WTC11 (cell line): ENCODE measurements around the gene TEDC2. TPM values are rescaled to one million over a fixed set of nuclear protein-coding genes. Genes with fewer than 3 reads are reported as not detected.

Experiments used
- ATAC-seq: fragments of 200-7000 bp; cut with Tn5 transposase; 2 replicates; pipeline ENCODE4 v1.10.0; 2021; ENCODE audit warnings: mild to moderate bottlenecking, moderate library complexity
- CTCF ChIA-PET: fragments of 300-600 bp; sonication (Branson Sonifier 250); formaldehyde crosslinking; loops from one replicate; lab custom pipeline; 2021; ENCODE audit warnings: antibody characterized with exemption; lab: Charles Lee
- POLR2A ChIA-PET: fragments of 350-600 bp; sonication (Branson Sonifier 250); formaldehyde crosslinking; loops from one replicate; lab custom pipeline; 2021; ENCODE audit warnings: antibody characterized with exemption; lab: Charles Lee
- DNase-seq: peaks from one replicate; pipeline ENCODE4 v3.0.0; 2021; ENCODE audit warnings: low spot score
- H3K27ac Mint-ChIP-seq: 2 replicates; pipeline ENCODE4 v1.8.0; 2021; ENCODE audit warnings: mixed read lengths
- H3K27me3 Mint-ChIP-seq: 2 replicates; pipeline ENCODE4 v1.8.0; 2021; ENCODE audit warnings: low read depth, mild to moderate bottlenecking, moderate library complexity, mixed read lengths
- H3K36me3 Mint-ChIP-seq: 2 replicates; pipeline ENCODE4 v1.8.0; 2021; ENCODE audit warnings: mixed read lengths
- H3K4me1 Mint-ChIP-seq: 2 replicates; pipeline ENCODE4 v1.8.0; 2022; ENCODE audit warnings: mixed read lengths
- H3K4me3 Mint-ChIP-seq: 2 replicates; pipeline ENCODE4 v1.8.0; 2021; ENCODE audit warnings: mild to moderate bottlenecking, moderate library complexity, mixed read lengths
- H3K9me3 Mint-ChIP-seq: 2 replicates; pipeline ENCODE4 v1.8.0; 2021; ENCODE audit warnings: mixed read lengths
- ATF1 ChIP-seq: sonication (generic); formaldehyde crosslinking; IDR thresholded peaks from 2 replicates; pipeline ENCODE4 v1.8.1; 2023; ENCODE audit warnings: mild to moderate bottlenecking, moderate library complexity, missing genetic modification reagents
- CBFB ChIP-seq: sonication (generic); formaldehyde crosslinking; IDR thresholded peaks from 2 replicates; pipeline ENCODE4 v1.8.1; 2022; ENCODE audit warnings: mild to moderate bottlenecking, low read depth, missing genetic modification reagents
- ETV6 ChIP-seq: sonication (generic); formaldehyde crosslinking; IDR thresholded peaks from 2 replicates; pipeline ENCODE4 v1.8.1; 2022; ENCODE audit warnings: mild to moderate bottlenecking, missing genetic modification reagents
- FOXK1 ChIP-seq: sonication (generic); formaldehyde crosslinking; IDR thresholded peaks from 2 replicates; pipeline ENCODE4 v1.8.0; 2022; ENCODE audit warnings: mild to moderate bottlenecking, moderate library complexity, missing genetic modification reagents
- JUN ChIP-seq: sonication (generic); formaldehyde crosslinking; IDR thresholded peaks from 2 replicates; pipeline ENCODE4 v1.8.0; 2023; ENCODE audit warnings: mild to moderate bottlenecking, missing genetic modification reagents
- NFYB ChIP-seq: sonication (generic); formaldehyde crosslinking; conservative IDR thresholded peaks from 2 replicates; pipeline ENCODE4 v1.8.0; 2022; ENCODE audit warnings: low read depth, missing genetic modification reagents
- NR2C2 ChIP-seq: sonication (generic); formaldehyde crosslinking; IDR thresholded peaks from 2 replicates; pipeline ENCODE4 v1.8.0; 2022; ENCODE audit warnings: mild to moderate bottlenecking, missing genetic modification reagents
- SMAD4 ChIP-seq: sonication (generic); formaldehyde crosslinking; IDR thresholded peaks from 2 replicates; pipeline ENCODE4 v1.8.0; 2022; ENCODE audit warnings: mild to moderate bottlenecking, missing genetic modification reagents
- SP1 ChIP-seq: sonication (generic); formaldehyde crosslinking; conservative IDR thresholded peaks from 2 replicates; pipeline ENCODE4 v1.8.1; 2022; ENCODE audit warnings: missing genetic modification reagents
- TEAD1 ChIP-seq: sonication (generic); formaldehyde crosslinking; IDR thresholded peaks from 2 replicates; pipeline ENCODE4 v1.8.0; 2022; ENCODE audit warnings: mild to moderate bottlenecking, missing genetic modification reagents
- ZBTB21 ChIP-seq: sonication (generic); formaldehyde crosslinking; IDR thresholded peaks from 2 replicates; pipeline ENCODE4 v1.8.1; 2023; ENCODE audit warnings: mild to moderate bottlenecking, missing genetic modification reagents, borderline replicate concordance
- ZNF416 ChIP-seq: fragments of 250-450 bp; sonication (Bioruptor Pico); IDR thresholded peaks from 2 replicates; pipeline ENCODE4 v1.9.0; 2021; ENCODE audit warnings: mild to moderate bottlenecking, inconsistent platforms
- ZNF423 ChIP-seq: fragments of 250-450 bp; sonication (Bioruptor Pico); IDR thresholded peaks from 2 replicates; pipeline ENCODE4 v2.1.2; 2022; ENCODE audit warnings: mild to moderate bottlenecking, moderate library complexity
- total RNA-seq: library from RNA; stranded (reverse); gene quantifications from 3 replicates; pipeline ENCODE4 v1.2.3, GENCODE V29; 2021
- TF ChIP-seq, protein P1 (sequence below): sonication (generic); formaldehyde crosslinking; IDR thresholded peaks from 2 replicates; pipeline ENCODE4 v1.8.0; 2022; ENCODE audit warnings: mild to moderate bottlenecking, missing genetic modification reagents
- TF ChIP-seq, protein P2 (sequence below): sonication (generic); formaldehyde crosslinking; IDR thresholded peaks from 2 replicates; pipeline ENCODE4 v1.8.1; 2023; ENCODE audit warnings: mild to moderate bottlenecking, missing genetic modification reagents
- TF ChIP-seq, protein P3 (sequence below): fragments of 200-600 bp; IDR thresholded peaks from 2 replicates; pipeline ENCODE4 v1.8.0; 2022; ENCODE audit warnings: antibody characterized with exemption
- TF ChIP-seq, protein P4 (sequence below): sonication (generic); formaldehyde crosslinking; IDR thresholded peaks from 2 replicates; pipeline ENCODE4 v1.8.1; 2023; ENCODE audit warnings: mild to moderate bottlenecking, missing genetic modification reagents, borderline replicate concordance
- TF ChIP-seq, protein P5 (sequence below): sonication (generic); formaldehyde crosslinking; IDR thresholded peaks from 2 replicates; pipeline ENCODE4 v1.8.1; 2023; ENCODE audit warnings: mild to moderate bottlenecking, missing genetic modification reagents, moderate library complexity
- TF ChIP-seq, protein P6 (sequence below): sonication (generic); formaldehyde crosslinking; IDR thresholded peaks from 2 replicates; pipeline ENCODE4 v1.8.0; 2022; ENCODE audit warnings: mild to moderate bottlenecking, missing genetic modification reagents
- TF ChIP-seq, protein P7 (sequence below): fragments of 250-450 bp; sonication (Bioruptor Pico); conservative IDR thresholded peaks from 2 replicates; pipeline ENCODE4 v1.9.0; 2021; ENCODE audit warnings: mild to moderate bottlenecking

TEDC2 gene
- total RNA-seq, 1 experiment from 2014 or later: 61.6 TPM

DNA sequence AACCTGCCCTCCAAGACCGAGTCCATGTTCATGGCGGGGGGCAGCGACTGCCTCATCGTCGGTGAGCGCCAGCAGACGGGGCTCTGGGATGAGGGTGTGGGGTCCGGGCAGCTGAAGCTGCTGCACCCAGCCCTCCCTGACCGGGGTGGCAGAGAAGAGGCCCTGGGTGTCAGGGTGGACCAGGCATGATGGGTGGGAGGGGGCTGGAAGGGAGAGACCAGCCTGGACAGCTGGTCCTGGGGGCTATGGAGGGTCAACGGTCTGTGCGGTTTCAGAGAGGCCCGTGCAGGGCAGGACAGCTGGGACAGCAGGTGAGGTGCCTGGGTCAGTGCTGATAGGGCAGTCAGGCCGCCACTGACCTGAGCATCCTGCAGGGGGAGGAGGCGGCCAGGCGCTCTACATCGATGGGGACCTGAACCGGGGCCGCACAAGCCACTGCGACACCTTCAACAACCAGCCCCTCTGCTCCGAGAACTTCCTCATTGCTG lies 40.6 kb downstream of the TEDC2 start (continued):
- TF ChIP-seq, protein P1, sequence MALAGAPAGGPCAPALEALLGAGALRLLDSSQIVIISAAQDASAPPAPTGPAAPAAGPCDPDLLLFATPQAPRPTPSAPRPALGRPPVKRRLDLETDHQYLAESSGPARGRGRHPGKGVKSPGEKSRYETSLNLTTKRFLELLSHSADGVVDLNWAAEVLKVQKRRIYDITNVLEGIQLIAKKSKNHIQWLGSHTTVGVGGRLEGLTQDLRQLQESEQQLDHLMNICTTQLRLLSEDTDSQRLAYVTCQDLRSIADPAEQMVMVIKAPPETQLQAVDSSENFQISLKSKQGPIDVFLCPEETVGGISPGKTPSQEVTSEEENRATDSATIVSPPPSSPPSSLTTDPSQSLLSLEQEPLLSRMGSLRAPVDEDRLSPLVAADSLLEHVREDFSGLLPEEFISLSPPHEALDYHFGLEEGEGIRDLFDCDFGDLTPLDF (CRISPR knock-in tag): no peak
- TF ChIP-seq NFYB: no peak
- TF ChIP-seq, protein P2, sequence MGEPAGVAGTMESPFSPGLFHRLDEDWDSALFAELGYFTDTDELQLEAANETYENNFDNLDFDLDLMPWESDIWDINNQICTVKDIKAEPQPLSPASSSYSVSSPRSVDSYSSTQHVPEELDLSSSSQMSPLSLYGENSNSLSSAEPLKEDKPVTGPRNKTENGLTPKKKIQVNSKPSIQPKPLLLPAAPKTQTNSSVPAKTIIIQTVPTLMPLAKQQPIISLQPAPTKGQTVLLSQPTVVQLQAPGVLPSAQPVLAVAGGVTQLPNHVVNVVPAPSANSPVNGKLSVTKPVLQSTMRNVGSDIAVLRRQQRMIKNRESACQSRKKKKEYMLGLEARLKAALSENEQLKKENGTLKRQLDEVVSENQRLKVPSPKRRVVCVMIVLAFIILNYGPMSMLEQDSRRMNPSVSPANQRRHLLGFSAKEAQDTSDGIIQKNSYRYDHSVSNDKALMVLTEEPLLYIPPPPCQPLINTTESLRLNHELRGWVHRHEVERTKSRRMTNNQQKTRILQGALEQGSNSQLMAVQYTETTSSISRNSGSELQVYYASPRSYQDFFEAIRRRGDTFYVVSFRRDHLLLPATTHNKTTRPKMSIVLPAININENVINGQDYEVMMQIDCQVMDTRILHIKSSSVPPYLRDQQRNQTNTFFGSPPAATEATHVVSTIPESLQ: no peak

DNA sequence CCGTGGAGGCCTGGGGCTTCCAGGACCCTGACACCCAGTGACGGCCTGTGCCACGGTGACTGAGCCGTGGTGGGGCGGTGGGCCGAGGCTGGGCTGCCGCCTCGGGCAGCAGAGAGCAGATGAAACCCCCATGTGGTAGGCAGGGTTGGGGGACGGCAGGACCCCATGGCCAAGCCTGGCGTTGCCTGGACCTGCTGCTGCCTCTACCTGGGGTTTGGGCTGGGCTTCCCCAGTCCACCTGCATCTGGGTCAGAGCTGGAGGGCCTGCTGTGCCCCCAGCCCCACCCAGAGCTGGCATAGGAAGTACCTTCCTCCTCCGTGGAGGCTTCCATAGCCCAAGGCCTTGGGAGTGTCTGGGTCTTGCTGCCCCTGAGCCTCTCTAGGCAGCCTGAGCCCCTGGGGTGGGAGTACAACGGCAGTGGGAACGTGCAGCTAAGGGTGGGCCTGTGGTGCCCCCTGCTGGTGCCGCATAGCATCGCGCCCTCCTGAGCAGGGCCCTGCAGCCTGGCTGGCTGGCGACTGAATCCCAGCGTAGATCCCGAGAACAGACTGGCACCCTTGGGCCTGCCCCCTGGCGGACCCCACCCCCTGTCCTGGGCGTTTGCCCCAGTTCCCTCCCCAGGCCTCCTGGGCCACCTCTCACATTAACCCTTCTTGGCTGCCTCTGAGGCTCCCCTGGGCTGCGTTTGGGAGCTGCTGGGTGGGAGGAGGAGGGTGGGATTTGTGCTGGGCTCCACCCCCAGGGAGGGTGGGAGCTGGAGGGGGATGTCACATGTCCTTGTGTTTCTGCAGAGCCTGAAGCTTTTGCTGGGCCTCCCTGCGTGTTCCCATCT lies 41.2 kb downstream of the TEDC2 start:
- H3K9me3 Mint-ChIP-seq: no peaks in the 10 kb centered on the region
- CTCF ChIA-PET: interaction anchor here (0.5 to 3.5 kb wide), 64 partner anchors 9 to 1902 kb away, joined by 3 to 57 read pairs (median 6); partner anchors contain the start of genes ABCA3, AMDHD2, ATP6V0C and CCNF
- POLR2A ChIA-PET: interaction anchor here (0.6 to 1.5 kb wide), 8 partner anchors 19 to 545 kb away, joined by 3 to 13 read pairs (median 4); partner anchors contain the start of genes AMDHD2, ECI1, NTN3 and PDPK1

More for the DNA sequence above, 41.2 kb downstream of the TEDC2 start:
- H3K27ac Mint-ChIP-seq: no peak overlapping the region
- peak; percentile 91 for ATAC-seq
- H3K27me3 Mint-ChIP-seq: no peaks in the 10 kb centered on the region
- TF ChIP-seq CBFB: no peak
- TF ChIP-seq, protein P3, sequence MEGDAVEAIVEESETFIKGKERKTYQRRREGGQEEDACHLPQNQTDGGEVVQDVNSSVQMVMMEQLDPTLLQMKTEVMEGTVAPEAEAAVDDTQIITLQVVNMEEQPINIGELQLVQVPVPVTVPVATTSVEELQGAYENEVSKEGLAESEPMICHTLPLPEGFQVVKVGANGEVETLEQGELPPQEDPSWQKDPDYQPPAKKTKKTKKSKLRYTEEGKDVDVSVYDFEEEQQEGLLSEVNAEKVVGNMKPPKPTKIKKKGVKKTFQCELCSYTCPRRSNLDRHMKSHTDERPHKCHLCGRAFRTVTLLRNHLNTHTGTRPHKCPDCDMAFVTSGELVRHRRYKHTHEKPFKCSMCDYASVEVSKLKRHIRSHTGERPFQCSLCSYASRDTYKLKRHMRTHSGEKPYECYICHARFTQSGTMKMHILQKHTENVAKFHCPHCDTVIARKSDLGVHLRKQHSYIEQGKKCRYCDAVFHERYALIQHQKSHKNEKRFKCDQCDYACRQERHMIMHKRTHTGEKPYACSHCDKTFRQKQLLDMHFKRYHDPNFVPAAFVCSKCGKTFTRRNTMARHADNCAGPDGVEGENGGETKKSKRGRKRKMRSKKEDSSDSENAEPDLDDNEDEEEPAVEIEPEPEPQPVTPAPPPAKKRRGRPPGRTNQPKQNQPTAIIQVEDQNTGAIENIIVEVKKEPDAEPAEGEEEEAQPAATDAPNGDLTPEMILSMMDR: peak; percentile 94
- TF ChIP-seq ATF1 (CRISPR knock-in tag): no peak
- no peak for TF ChIP-seq JUN (CRISPR knock-in tag)
- TF ChIP-seq, protein P4, sequence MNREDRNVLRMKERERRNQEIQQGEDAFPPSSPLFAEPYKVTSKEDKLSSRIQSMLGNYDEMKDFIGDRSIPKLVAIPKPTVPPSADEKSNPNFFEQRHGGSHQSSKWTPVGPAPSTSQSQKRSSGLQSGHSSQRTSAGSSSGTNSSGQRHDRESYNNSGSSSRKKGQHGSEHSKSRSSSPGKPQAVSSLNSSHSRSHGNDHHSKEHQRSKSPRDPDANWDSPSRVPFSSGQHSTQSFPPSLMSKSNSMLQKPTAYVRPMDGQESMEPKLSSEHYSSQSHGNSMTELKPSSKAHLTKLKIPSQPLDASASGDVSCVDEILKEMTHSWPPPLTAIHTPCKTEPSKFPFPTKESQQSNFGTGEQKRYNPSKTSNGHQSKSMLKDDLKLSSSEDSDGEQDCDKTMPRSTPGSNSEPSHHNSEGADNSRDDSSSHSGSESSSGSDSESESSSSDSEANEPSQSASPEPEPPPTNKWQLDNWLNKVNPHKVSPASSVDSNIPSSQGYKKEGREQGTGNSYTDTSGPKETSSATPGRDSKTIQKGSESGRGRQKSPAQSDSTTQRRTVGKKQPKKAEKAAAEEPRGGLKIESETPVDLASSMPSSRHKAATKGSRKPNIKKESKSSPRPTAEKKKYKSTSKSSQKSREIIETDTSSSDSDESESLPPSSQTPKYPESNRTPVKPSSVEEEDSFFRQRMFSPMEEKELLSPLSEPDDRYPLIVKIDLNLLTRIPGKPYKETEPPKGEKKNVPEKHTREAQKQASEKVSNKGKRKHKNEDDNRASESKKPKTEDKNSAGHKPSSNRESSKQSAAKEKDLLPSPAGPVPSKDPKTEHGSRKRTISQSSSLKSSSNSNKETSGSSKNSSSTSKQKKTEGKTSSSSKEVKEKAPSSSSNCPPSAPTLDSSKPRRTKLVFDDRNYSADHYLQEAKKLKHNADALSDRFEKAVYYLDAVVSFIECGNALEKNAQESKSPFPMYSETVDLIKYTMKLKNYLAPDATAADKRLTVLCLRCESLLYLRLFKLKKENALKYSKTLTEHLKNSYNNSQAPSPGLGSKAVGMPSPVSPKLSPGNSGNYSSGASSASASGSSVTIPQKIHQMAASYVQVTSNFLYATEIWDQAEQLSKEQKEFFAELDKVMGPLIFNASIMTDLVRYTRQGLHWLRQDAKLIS (CRISPR knock-in tag): no peak
- TF ChIP-seq ETV6 (CRISPR knock-in tag): peak; percentile 48; the same call in 1 of the 2 replicates
- peak; percentile 33; the same call in 1 of the 2 replicates for TF ChIP-seq SP1 (CRISPR knock-in tag)
- no peak for TF ChIP-seq SMAD4 (CRISPR knock-in tag)
- no peak for TF ChIP-seq ZBTB21
- TF ChIP-seq, protein P5, sequence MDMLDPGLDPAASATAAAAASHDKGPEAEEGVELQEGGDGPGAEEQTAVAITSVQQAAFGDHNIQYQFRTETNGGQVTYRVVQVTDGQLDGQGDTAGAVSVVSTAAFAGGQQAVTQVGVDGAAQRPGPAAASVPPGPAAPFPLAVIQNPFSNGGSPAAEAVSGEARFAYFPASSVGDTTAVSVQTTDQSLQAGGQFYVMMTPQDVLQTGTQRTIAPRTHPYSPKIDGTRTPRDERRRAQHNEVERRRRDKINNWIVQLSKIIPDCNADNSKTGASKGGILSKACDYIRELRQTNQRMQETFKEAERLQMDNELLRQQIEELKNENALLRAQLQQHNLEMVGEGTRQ (CRISPR knock-in tag): peak; percentile 78
- peak; percentile 77 for TF ChIP-seq ZNF423 (CRISPR knock-in tag)
- TF ChIP-seq, protein P6, sequence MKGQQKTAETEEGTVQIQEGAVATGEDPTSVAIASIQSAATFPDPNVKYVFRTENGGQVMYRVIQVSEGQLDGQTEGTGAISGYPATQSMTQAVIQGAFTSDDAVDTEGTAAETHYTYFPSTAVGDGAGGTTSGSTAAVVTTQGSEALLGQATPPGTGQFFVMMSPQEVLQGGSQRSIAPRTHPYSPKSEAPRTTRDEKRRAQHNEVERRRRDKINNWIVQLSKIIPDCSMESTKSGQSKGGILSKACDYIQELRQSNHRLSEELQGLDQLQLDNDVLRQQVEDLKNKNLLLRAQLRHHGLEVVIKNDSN (CRISPR knock-in tag): peak; percentile 79; the same call in 1 of the 2 replicates
- no peak for TF ChIP-seq FOXK1 (CRISPR knock-in tag)
- no peak for TF ChIP-seq ZNF416 (CRISPR knock-in tag)
- no peak for TF ChIP-seq NR2C2
- TF ChIP-seq, protein P7, sequence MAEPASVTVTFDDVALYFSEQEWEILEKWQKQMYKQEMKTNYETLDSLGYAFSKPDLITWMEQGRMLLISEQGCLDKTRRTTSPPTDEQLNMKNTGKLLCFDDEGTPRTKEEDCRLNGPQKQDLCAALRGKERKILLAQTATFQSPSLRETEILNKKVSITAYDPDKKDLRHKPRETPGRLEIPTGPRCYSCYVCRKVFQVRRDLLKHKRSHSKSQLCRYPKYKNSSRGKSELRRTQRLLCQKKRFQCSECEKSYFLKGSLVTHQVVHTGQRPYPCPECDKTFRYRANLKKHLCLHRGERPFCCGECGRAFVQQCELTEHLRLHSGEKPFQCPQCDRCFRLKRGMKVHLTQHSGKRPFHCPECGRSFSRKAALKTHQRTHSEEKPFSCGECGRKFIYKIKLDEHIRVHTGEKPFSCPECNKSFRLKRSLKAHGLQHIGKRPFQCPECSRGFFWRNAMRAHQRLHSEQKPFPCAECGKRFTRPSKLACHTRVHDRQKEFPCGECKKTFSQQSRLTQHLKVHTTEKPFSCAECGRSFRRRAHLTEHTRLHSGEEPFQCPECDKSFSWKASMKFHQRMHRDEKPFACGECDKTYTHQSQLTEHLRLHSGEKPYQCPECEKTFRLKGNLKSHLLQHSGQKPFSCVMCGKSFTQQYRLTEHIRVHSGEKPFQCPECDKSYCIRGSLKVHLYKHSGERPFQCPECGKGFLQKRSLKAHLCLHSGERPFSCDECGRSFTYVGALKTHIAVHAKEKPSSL (CRISPR knock-in tag): no peak
- TF ChIP-seq TEAD1 (CRISPR knock-in tag): no peak
- peaks cover 5% of the 10 kb centered on the region for H3K36me3 Mint-ChIP-seq
- H3K4me1 Mint-ChIP-seq: peaks cover 4% of the 10 kb centered on the region
- peak; percentile 93 for DNase-seq
- H3K4me3 Mint-ChIP-seq: peak overlapping the region; percentile 49
